OCI-LY3 (cell line): ENCODE results near the gene ZNF225.

Experiments used
- H2AFZ ChIP-seq: fragments of 200-600, 300-600 bp; shearing (Covaris generic); 2 replicates; pipeline ENCODE4 v1.6.0; 2014; ENCODE audit warnings: antibody characterized with exemption, low read depth, low read length
- H3K27ac ChIP-seq: fragments of 200-600, 300-600 bp; sonication (generic); 2 replicates; pipeline ENCODE4 v1.5.1; 2014; ENCODE audit warnings: mild to moderate bottlenecking, low read length, moderate library complexity, mixed read lengths
- H3K27me3 ChIP-seq: fragments of 200-600, 300-600 bp; sonication (generic); 2 replicates; pipeline ENCODE4 v1.6.1; 2014; ENCODE audit warnings: low read depth, low read length, mixed read lengths
- H3K36me3 ChIP-seq: fragments of 200-600, 300-600 bp; sonication (generic); replicated peaks from 2 replicates; pipeline ENCODE3; 2014; ENCODE audit warnings: low read depth, low read length, mixed read lengths
- H3K4me1 ChIP-seq: fragments of 300-600, 200-600 bp; sonication (generic); 2 replicates; pipeline ENCODE4 v1.6.1; 2014; ENCODE audit warnings: low read length, mixed read lengths
- H3K4me2 ChIP-seq: fragments of 200-600, 300-600 bp; sonication (generic); 2 replicates; pipeline ENCODE4 v1.6.1; 2014; ENCODE audit warnings: low read length, mixed read lengths
- H3K4me3 ChIP-seq: fragments of 300-600, 200-600 bp; sonication (generic); 2 replicates; pipeline ENCODE4 v1.5.1; 2014; ENCODE audit warnings: antibody characterized with exemption, mild to moderate bottlenecking, low read length, moderate library complexity
- H3K79me2 ChIP-seq: fragments of 300-600, 200-600 bp; shearing (Covaris generic); 2 replicates; pipeline ENCODE4 v1.6.1; 2014; ENCODE audit warnings: mild to moderate bottlenecking, low read length, mixed read lengths
- H3K9ac ChIP-seq: fragments of 300-600, 200-600 bp; shearing (Covaris generic); 2 replicates; pipeline ENCODE4 v1.6.0; 2014; ENCODE audit warnings: mild to moderate bottlenecking, low read length, moderate library complexity
- H3K9me3 ChIP-seq: fragments of 200-600, 300-600 bp; shearing (Covaris generic); 2 replicates; pipeline ENCODE4 v1.6.1; 2014; ENCODE audit warnings: low read length, mixed read lengths; ENCODE audit not compliant: insufficient read depth
- H4K20me1 ChIP-seq: fragments of 200-600, 300-600 bp; sonication (generic); 2 replicates; pipeline ENCODE4 v1.6.1; 2016; ENCODE audit warnings: low read length, mixed read lengths; ENCODE audit not compliant: insufficient read depth
- CTCF ChIP-seq: fragments of 200-600, 300-600 bp; sonication (generic); IDR thresholded peaks from 2 replicates; pipeline ENCODE4 v1.5.1; 2014; ENCODE audit warnings: antibody characterized with exemption, low read length, low read depth
- EZH2phosphoT487 ChIP-seq: fragments of 200-600 bp; shearing (Covaris generic); IDR thresholded peaks from 2 replicates; pipeline ENCODE4 v1.6.1; 2018; ENCODE audit warnings: antibody characterized with exemption, mixed run types, low read depth

ZNF225 gene

GRCh38 chr19:44072543-44073401, 40.4 kb upstream of the ZNF225 start:
- H2AFZ ChIP-seq = no peak overlapping the region
- TF ChIP-seq EZH2phosphoT487 = no peak
- no peak for TF ChIP-seq CTCF
- no peak overlapping the region for H3K4me3 ChIP-seq
- H3K4me1 ChIP-seq = no peaks in the 10 kb centered on the region
- no peaks in the 10 kb centered on the region for H3K36me3 ChIP-seq
- H3K9ac ChIP-seq = no peak overlapping the region
- no peaks in the 10 kb centered on the region for H3K27me3 ChIP-seq
- no peaks in the 10 kb centered on the region for H4K20me1 ChIP-seq
- peaks cover 5% of the 10 kb centered on the region; the same call in 1 of the 2 replicates for H3K9me3 ChIP-seq
- no peaks in the 10 kb centered on the region for H3K79me2 ChIP-seq
- H3K27ac ChIP-seq = no peak overlapping the region
- no peak overlapping the region for H3K4me2 ChIP-seq

DNA sequence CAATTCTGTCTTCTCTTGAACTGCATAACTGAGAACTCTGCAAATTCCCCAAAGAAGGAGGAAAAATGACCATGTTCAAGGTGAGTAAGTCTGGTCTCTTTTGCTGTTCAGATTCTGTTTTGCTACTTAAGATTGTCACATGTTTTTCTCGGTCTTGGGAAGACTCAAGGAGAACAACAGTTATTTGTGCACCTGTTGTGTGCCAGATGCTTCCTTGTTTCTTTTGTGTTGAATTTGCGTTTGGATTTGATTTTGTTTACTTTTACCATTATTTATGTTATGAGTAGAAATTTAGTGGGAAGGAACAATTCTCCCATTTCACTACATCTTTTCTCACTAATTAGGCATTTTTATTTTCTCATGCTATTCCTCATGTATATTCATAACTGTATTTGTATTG, 36.9 kb upstream of the ZNF225 start:
- Histone ChIP-seq H3K36me3 (no peaks in the 10 kb centered on the region), H3K9me3 (peaks cover 8% of the 10 kb centered on the region; the same call in 1 of the 2 replicates), H3K27me3 (no peaks in the 10 kb centered on the region), H2AFZ (no peak overlapping the region), H3K79me2 (no peaks in the 10 kb centered on the region), H3K27ac (no peak overlapping the region), H4K20me1 (no peaks in the 10 kb centered on the region), H3K4me2 (no peak overlapping the region), H3K4me3 (no peak overlapping the region), H3K4me1 (no peaks in the 10 kb centered on the region), H3K9ac (no peak overlapping the region)
- TF ChIP-seq EZH2phosphoT487 = no peak

DNA sequence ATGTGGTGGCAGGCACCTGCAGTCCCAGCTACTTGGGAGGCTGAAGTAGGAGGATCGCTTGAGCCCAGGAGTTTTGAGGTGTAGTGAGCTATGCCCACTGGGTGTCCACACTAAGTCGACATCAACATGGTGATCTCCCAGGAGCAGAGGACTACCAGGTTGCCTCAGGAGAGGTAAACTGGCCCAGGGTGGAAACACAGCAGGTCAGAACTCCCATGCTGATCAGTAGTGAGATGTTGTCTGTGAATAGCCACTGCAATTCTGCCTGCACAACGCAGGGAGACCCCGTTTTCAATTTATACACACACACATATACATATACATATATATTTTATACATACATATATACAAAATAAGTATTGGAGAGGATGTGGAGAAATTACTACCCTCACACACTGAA, 21.1 kb upstream of the ZNF225 start:
- peaks cover 21% of the 10 kb centered on the region for H3K79me2 ChIP-seq
- no peak overlapping the region for H3K9ac ChIP-seq
- no peaks in the 10 kb centered on the region for H4K20me1 ChIP-seq
- no peak overlapping the region for H2AFZ ChIP-seq
- H3K9me3 ChIP-seq = no peaks in the 10 kb centered on the region
- TF ChIP-seq CTCF (no peak), EZH2phosphoT487 (no peak)
- peaks cover 4% of the 10 kb centered on the region; the same call in 1 of the 2 replicates for H3K4me1 ChIP-seq
- no peaks in the 10 kb centered on the region for H3K27me3 ChIP-seq
- no peak overlapping the region for H3K27ac ChIP-seq
- H3K4me3 ChIP-seq = no peak overlapping the region
- H3K36me3 ChIP-seq = peaks cover 6% of the 10 kb centered on the region
- no peak overlapping the region for H3K4me2 ChIP-seq

DNA sequence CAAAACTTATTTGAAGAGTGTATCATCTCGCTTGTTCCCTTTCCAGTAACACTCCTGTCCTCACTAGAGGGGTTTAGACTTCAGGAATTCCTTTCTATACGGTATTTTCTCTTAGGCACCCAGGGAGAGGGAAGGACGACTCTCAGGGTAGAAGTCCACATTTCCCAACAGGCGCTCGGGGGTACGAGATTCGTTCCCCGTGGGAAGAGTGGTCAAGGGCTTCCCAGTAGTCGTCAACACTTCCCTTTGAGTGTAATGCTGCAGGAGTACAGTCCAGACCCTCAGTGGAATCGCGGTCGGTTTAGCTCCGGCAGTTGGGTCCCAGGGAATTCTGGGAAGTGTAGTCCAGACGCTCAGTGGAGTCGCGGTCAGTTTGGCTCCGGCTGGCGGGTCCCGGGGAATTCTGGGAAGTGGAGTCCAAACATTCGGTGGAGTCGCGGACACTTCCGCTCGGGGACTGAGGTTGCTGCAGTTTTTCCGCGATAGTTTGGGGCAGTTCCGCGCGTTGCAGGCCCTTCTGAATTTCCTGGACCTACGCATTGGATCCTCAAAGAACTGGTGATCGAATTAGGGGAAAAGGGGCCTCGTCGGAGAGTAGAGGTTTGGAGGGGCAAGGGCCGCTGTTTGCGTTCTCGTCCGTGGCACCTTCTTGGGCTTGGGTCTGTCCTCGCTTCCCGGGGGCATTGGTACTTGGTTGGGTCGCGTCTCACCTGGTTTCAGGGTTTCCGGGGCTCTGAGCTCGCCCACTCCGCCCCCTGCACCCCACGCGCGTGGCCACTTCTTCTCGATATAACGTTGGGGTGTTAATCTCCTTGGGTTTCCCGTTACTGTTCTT, 19.1 kb upstream of the ZNF225 start, which contains the start of gene ZNF224:
ZNF224 (plus strand) TSS at position 431 of the 835 bp plus-strand sequence. CDS start 3,513 bp downstream, outside the sequence.
- Histone ChIP-seq H3K27me3 (no peaks in the 10 kb centered on the region), H3K27ac (peak within 1 kb of the TSS; percentile 33)

More for the DNA sequence above, 19.1 kb upstream of the ZNF225 start, which contains the start of gene ZNF224:
- Histone ChIP-seq H2AFZ (peak within 1 kb of the TSS; percentile 96), H3K4me3 (peak within 1 kb of the TSS; percentile 80), H3K9ac (peak within 1 kb of the TSS; percentile 82), H3K9me3 (no peaks in the 10 kb centered on the region), H3K79me2 (peaks cover 21% of the 10 kb centered on the region), H3K36me3 (peaks cover 24% of the 10 kb centered on the region), H4K20me1 (no peaks in the 10 kb centered on the region), H3K4me1 (peaks cover 4% of the 10 kb centered on the region; the same call in 1 of the 2 replicates), H3K4me2 (peak within 1 kb of the TSS; percentile 75)
- TF ChIP-seq CTCF = no peak
